ENCODE data around the gene DNAH11. TPM values are rescaled to one million over a fixed set of nuclear protein-coding genes. Genes with fewer than 3 reads are reported as not detected.

The DNAH11 gene
- polyA plus RNA-seq, 1 experiment = not detected

GRCh38 chr7:21948887-21949540 is 406.2 kb downstream of the DNAH11 start:
- ChIA-PET POLR2A (no interaction called here), CTCF (no interaction called here)
- TF ChIP-seq CTCF (IDR thresholded peaks at IDR 0.05; ENCODE audit: low read depth, low read length) = no peak
- H3K4me3 ChIP-seq (ENCODE audit: low read depth, low read length) = no peak overlapping the region
- no peak for DNase-seq (ENCODE audit: low read depth, low spot score)
- H3K9me3 ChIP-seq (ENCODE audit: control insufficient read depth, insufficient read depth, low read length) = no peaks in the 10 kb centered on the region
- no peak overlapping the region for H3K27ac ChIP-seq (ENCODE audit: low read depth, low read length)
- H3K27me3 ChIP-seq (ENCODE audit: control insufficient read depth, insufficient read depth, low read length) = no peaks in the 10 kb centered on the region

Other genes with a start within 250 kb of the DNAH11 start
- 1.8 and 2.3 TPM in 2 replicates for gene SP4, start 115.0 kb upstream of the DNAH11 start, polyA plus RNA-seq (2011; rRNA removed)

Data from AG04450 (cell line).